ENCODE results near the gene ADH1C. TPM values are rescaled to one million over a fixed set of nuclear protein-coding genes. Genes with fewer than 3 reads are reported as not detected.

The ADH1C gene
- total RNA-seq, 1 donor from 2014 or later = 8.2 TPM

GRCh38 chr4:99293357-99293756, 59.2 kb downstream of the ADH1C start:
- no peaks in the 10 kb centered on the region for H3K4me1 ChIP-seq
- TF ChIP-seq, protein P1, sequence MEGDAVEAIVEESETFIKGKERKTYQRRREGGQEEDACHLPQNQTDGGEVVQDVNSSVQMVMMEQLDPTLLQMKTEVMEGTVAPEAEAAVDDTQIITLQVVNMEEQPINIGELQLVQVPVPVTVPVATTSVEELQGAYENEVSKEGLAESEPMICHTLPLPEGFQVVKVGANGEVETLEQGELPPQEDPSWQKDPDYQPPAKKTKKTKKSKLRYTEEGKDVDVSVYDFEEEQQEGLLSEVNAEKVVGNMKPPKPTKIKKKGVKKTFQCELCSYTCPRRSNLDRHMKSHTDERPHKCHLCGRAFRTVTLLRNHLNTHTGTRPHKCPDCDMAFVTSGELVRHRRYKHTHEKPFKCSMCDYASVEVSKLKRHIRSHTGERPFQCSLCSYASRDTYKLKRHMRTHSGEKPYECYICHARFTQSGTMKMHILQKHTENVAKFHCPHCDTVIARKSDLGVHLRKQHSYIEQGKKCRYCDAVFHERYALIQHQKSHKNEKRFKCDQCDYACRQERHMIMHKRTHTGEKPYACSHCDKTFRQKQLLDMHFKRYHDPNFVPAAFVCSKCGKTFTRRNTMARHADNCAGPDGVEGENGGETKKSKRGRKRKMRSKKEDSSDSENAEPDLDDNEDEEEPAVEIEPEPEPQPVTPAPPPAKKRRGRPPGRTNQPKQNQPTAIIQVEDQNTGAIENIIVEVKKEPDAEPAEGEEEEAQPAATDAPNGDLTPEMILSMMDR (IDR thresholded peaks at IDR 0.05) = no peak
- H3K27me3 ChIP-seq (ENCODE audit: low read depth) = no peaks in the 10 kb centered on the region
- intact Hi-C loops (cut with DNase I) = no loop called here
- H3K36me3 ChIP-seq = no peaks in the 10 kb centered on the region
- no peak for ATAC-seq
- H3K27ac ChIP-seq = no peak overlapping the region
- H3K4me3 ChIP-seq = no peak overlapping the region
- no peak for DNase-seq
- no peaks in the 10 kb centered on the region for H3K9me3 ChIP-seq

- intact Hi-C loops (cut with DNase I) = no loop called here
- no peaks in the 10 kb centered on the region for H3K36me3 ChIP-seq
- no peaks in the 10 kb centered on the region for H3K9me3 ChIP-seq
- no peaks in the 10 kb centered on the region for H3K4me1 ChIP-seq
- no peak within 1 kb of the TSS for H3K27ac ChIP-seq
- H3K4me3 ChIP-seq = no peak within 1 kb of the TSS
- DNase-seq (no peak), ATAC-seq (no peak)
- H3K27me3 ChIP-seq (ENCODE audit: low read depth) = no peaks in the 10 kb centered on the region
- TF ChIP-seq, protein P1 (IDR thresholded peaks at IDR 0.05) = no peak
Measured at GRCh38 chr4:99290848-99291786, 61.4 kb downstream of the ADH1C start, which contains the start of gene ADH1A. TSS of gene ADH1A (minus strand) at chr4:99290985. CDS start at chr4:99290914, 71 bp downstream.

Other genes starting within 250 kb of the ADH1C start
- gene ADH4, start 208.4 kb downstream of the ADH1C start, total RNA-seq = 0.27 TPM
- gene ADH6, start 133.5 kb downstream of the ADH1C start, total RNA-seq = 0.50 TPM
- 3.0 TPM for gene ADH1A, start 61.8 kb downstream of the ADH1C start, total RNA-seq
- gene ADH1B, start 31.3 kb downstream of the ADH1C start, total RNA-seq = 644 TPM
- gene ADH7, start 82.6 kb upstream of the ADH1C start, total RNA-seq = 0.47 TPM
- not detected for gene C4orf17, start 158.3 kb upstream of the ADH1C start, total RNA-seq
- gene TRMT10A, start 211.3 kb upstream of the ADH1C start, total RNA-seq = 3.7 TPM
- gene MTTP, start 222.1 kb upstream of the ADH1C start, total RNA-seq = 0.15 TPM